Fibroblast of lung (primary cell): ENCODE measurements around the gene B4GAT1. TPM values are rescaled to one million over a fixed set of nuclear protein-coding genes. Genes with fewer than 3 reads are reported as not detected.

Experiments
- DNase-seq, 2 donors: peaks; one replicate each; pipeline versions ENCODE4 v3.0.0 to v3.0.0-alpha.2; 2010; ENCODE audit warnings: low read depth in 2 of 2
- H2AFZ ChIP-seq: 2 replicates; pipeline ENCODE4 v1.5.1; 2012; ENCODE audit warnings: low read length, control low read depth, inconsistent platforms
- H3K27ac ChIP-seq: 2 replicates; pipeline ENCODE4 v1.5.1; 2011; ENCODE audit warnings: low read length, control low read depth; ENCODE audit not compliant: insufficient read depth
- H3K27me3 ChIP-seq: 2 replicates; pipeline ENCODE4 v1.5.1; 2011; ENCODE audit warnings: mild to moderate bottlenecking, low read length; ENCODE audit not compliant: control insufficient read depth, insufficient read depth
- H3K36me3 ChIP-seq: 2 replicates; pipeline ENCODE4 v1.5.1; 2011; ENCODE audit warnings: low read length; ENCODE audit not compliant: control insufficient read depth, insufficient read depth
- H3K4me1 ChIP-seq: 2 replicates; pipeline ENCODE4 v1.5.1; 2011; ENCODE audit warnings: low read length; ENCODE audit not compliant: control insufficient read depth, insufficient read depth; ENCODE audit errors: extremely low read depth
- H3K4me2 ChIP-seq: 2 replicates; pipeline ENCODE4 v1.5.1; 2011; ENCODE audit warnings: low read length, control low read depth; ENCODE audit not compliant: insufficient read depth; ENCODE audit errors: extremely low read depth
- H3K4me3 ChIP-seq, 4 experiments: fragments of 200-600 bp in 1 of 4; sonication (generic) in 1 of 4; replicated peaks in 1 of 4; 2 replicates each; pipeline ENCODE4 v1.5.1; 2011 to 2016; ENCODE audit warnings: low read length in 4 of 4, low read depth in 3 of 4, mild to moderate bottlenecking in 3 of 4, control low read depth in 2 of 4, inconsistent platforms in 1 of 4, mixed read lengths in 1 of 4; ENCODE audit not compliant: insufficient read depth in 1 of 4; ENCODE audit errors: control extremely low read depth in 1 of 4
- H3K79me2 ChIP-seq: 2 replicates; pipeline ENCODE4 v1.5.1; 2012; ENCODE audit warnings: mild to moderate bottlenecking, low read length, inconsistent platforms; ENCODE audit not compliant: control insufficient read depth, insufficient read depth
- H3K9ac ChIP-seq: 2 replicates; pipeline ENCODE4 v1.5.1; 2011; ENCODE audit warnings: mild to moderate bottlenecking, low read length, control low read depth; ENCODE audit not compliant: insufficient read depth
- H3K9me3 ChIP-seq: 2 replicates; pipeline ENCODE4 v1.5.1; 2012; ENCODE audit warnings: low read depth, low read length; ENCODE audit not compliant: control insufficient read depth, insufficient read depth
- H4K20me1 ChIP-seq: 2 replicates; pipeline ENCODE4 v1.5.1; 2011; ENCODE audit warnings: low read length; ENCODE audit not compliant: control insufficient read depth, insufficient read depth; ENCODE audit errors: extremely low read depth
- CTCF ChIP-seq, 2 donors: IDR thresholded peaks in 1 of 2; conservative IDR thresholded peaks in 1 of 2; 1 replicate in 1 of 2; 2 replicates in 1 of 2; pipeline ENCODE4 v1.5.1; 2011 to 2012; ENCODE audit warnings: low read length in 2 of 2, control low read depth in 1 of 2, inconsistent platforms in 1 of 2, low read depth in 1 of 2, mild to moderate bottlenecking in 1 of 2
- EZH2 ChIP-seq: IDR thresholded peaks from 2 replicates; pipeline ENCODE4 v1.5.1; 2012; ENCODE audit warnings: low read length, control low read depth, mild to moderate bottlenecking; ENCODE audit errors: missing control alignments
- polyA plus RNA-seq, 2 donors: library from polyadenylated mRNA; depleted of rRNA in 1 of 2; stranded (reverse) in 1 of 2; unstranded in 1 of 2; fragments of >200 nt; gene quantifications; 2 replicates each; pipeline ENCODE4 v1.2.1, GENCODE V29; 2011 to 2012; ENCODE audit warnings: missing spikeins in 1 of 2
- total RNA-seq: library from RNA; depleted of rRNA; stranded (reverse); fragments of >200 nt; gene quantifications from 2 replicates; pipeline ENCODE4 v1.2.1, GENCODE V29; 2014

Gene B4GAT1
- total and polyA plus RNA-seq, 2 donors (not counting 1 experiment from before 2014, with no cell fraction given) = 13.1 to 48.9 TPM

- H3K79me2 ChIP-seq = peaks cover 8% of the 10 kb centered on the region
- H4K20me1 ChIP-seq = no peaks in the 10 kb centered on the region
- H3K9ac ChIP-seq = no peak overlapping the region
- H3K9me3 ChIP-seq = no peaks in the 10 kb centered on the region
- no peak for DNase-seq
- peaks cover 16% of the 10 kb centered on the region for H3K4me1 ChIP-seq
- H3K4me3 ChIP-seq = no peak overlapping the region
- no peak overlapping the region for H2AFZ ChIP-seq
- TF ChIP-seq CTCF (conservative IDR thresholded peaks at IDR 0.05 in 1 of 2, IDR thresholded peaks at IDR 0.05 in 1 of 2; ENCODE audit: low read depth in 1 of 2, low read length in 2 of 2) (no peak), EZH2 (no peak)
- no peaks in the 10 kb centered on the region for H3K27me3 ChIP-seq
- no peak overlapping the region for H3K4me2 ChIP-seq
- no peaks in the 10 kb centered on the region for H3K36me3 ChIP-seq
- no peak overlapping the region for H3K27ac ChIP-seq
These were observed 1.6 kb upstream of the B4GAT1 start for GRCh38 chr11:66349084-66349386.

DNA sequence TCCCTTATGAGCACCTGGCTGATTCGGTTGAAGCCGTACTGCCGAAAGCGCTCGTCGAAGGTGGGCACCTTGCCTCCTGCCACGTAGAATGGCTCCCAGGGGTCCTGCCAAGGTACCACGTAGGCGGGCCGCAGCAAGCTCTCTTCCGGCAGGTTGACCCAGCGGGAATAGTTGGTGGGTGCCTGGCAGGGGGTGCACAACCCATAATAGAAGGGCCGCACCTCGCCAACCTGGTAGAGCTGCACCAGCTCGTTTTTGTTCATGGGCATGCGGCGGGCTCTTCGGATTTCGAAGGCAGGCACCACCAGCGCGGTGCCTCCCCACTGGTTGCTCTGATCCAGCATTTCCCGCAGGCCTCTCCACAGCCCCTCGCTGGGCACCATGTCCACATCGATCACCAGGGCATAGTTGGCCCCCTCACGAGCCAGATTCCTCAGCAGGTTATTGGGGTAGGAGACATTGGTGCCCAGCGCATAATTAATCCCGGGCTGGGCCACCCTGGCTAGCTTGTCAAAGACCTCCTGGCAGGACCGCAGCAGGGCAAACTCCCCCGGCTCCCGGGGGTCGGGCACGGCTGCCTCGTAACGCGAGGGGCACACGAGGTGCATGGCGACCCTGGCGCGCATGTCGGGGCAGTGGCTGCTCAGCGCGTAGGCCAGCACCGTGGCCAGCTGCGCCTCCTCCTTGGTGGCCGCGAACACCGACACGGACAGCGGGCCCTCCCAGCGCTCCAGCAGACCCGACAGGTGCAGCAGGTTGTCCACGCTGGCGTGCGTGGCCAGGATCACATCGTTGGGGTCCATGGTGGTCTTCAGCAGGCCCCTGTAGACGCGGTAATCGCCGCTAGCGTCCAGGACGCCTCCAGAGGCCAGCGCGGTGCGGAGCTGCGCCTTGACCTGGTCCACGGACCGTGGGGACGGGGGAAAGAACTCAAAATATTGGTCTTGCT is 679 bp downstream of the B4GAT1 start:
- Histone ChIP-seq H4K20me1 (no peaks in the 10 kb centered on the region), H3K4me2 (peak overlapping the region; percentile 98), H3K36me3 (peaks cover 4% of the 10 kb centered on the region), H3K27me3 (no peaks in the 10 kb centered on the region), H3K27ac (peak overlapping the region; percentile 61), H3K9me3 (no peaks in the 10 kb centered on the region), H3K4me1 (peaks cover 22% of the 10 kb centered on the region), H2AFZ (peak overlapping the region; percentile 96), H3K79me2 (peaks cover 22% of the 10 kb centered on the region), H3K9ac (peak overlapping the region; percentile 74), H3K4me3 (peak overlapping the region; percentile 80 to 95 (median 83))
- TF ChIP-seq EZH2 (no peak), CTCF (conservative IDR thresholded peaks at IDR 0.05 in 1 of 2, IDR thresholded peaks at IDR 0.05 in 1 of 2; ENCODE audit: low read depth in 1 of 2, low read length in 2 of 2) (no peak)
- DNase-seq = no peak

GRCh38 chr11:66345316-66345649 is 2.1 kb downstream of the B4GAT1 start:
- peak overlapping the region; percentile 86 for H3K27ac ChIP-seq
- no peaks in the 10 kb centered on the region for H3K27me3 ChIP-seq
- peak overlapping the region; percentile 78 for H3K9ac ChIP-seq
- H3K9me3 ChIP-seq = no peaks in the 10 kb centered on the region
- H3K36me3 ChIP-seq = peaks cover 16% of the 10 kb centered on the region
- H2AFZ ChIP-seq = peak overlapping the region; percentile 84
- H3K4me3 ChIP-seq = peak overlapping the region; percentile 74 to 92 (median 84)
- no peaks in the 10 kb centered on the region for H4K20me1 ChIP-seq
- peaks cover 24% of the 10 kb centered on the region for H3K79me2 ChIP-seq
- no peak for TF ChIP-seq EZH2
- TF ChIP-seq CTCF (conservative IDR thresholded peaks at IDR 0.05 in 1 of 2, IDR thresholded peaks at IDR 0.05 in 1 of 2; ENCODE audit: low read depth in 1 of 2, low read length in 2 of 2) = no peak
- peak overlapping the region; percentile 96 for H3K4me2 ChIP-seq
- peaks cover 22% of the 10 kb centered on the region for H3K4me1 ChIP-seq
- no peak for DNase-seq
